Activated CD8-positive, alpha-beta memory T cell treated with anti-CD3 and anti-CD28 coated beads for 24 hours (primary cell): ENCODE measurements around the gene MGAT3.

Experiments used
- DNase-seq: peaks from one replicate; pipeline ENCODE4 v3.0.0-alpha.2; 2020

The MGAT3 gene

DNA sequence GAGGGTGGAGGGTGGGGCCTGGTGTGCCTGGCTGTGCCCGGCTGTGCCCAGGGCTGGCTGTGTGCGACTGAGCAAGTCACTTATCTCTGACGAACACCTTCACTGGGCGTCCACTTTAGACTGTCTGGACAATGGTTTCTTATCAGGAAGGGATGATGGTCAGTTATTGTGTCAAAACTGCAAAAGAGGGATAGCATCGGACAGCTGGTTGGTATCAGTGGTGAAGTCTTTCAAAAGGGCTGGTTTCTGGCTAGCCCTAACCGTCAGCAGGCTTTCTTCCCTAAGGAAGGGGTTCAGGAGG is 4.1 kb upstream of the MGAT3 start:
- DNase-seq = no peak

DNA sequence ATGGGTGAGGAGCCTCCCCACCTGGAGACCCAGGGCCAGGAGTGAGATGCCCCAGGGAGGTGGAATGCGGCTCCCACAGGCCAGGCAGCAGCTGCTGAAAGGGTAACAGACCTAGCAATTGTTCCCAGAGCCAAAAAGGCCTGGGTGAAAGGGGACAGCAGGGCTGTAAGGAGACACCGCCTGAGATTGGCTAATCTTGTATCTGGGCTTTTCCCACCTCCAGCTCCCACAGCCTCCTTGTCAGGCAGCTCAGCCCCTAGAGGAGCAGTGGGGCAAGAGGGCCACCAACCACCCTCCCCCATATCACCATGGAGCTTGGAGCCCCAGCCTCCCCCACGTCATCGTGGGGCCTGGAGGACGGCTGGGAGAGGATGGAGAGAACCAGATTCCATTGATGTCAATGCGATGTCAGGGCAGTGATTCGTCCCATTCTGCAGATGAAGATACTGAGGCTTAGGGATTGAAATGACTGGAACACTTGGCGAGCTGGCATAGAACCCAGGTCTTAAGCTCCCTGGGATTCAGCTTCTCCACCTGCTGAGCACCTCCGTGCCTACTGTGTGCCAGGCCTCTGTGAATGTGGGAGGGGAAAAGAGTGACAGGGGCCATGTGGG is 2.9 kb upstream of the MGAT3 start:
- DNase-seq = no peak

DNA sequence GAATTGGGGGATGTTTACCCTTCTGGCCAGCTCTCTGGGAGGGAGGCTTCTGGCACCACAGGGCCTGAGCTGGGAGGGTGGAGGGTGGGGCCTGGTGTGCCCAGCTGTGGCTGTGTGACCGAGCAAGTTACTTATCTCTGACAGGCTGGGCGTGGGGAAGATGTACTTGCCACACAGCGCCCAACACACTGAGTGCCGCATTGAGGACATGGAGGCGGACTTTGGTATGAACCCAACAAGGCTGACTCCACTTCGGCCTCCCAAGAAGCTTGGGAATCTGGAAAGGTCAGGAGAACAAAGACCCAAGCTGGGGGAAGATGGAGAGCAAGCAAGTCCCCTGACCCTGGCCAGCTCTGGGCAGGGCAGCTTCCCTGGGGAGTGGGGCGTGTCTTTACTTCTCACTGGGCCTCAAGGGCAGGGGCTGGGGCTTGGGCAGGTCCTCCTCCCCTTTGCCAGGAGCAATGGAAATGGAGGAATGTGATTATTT is 2.4 kb upstream of the MGAT3 start:
- DNase-seq = no peak

DNA sequence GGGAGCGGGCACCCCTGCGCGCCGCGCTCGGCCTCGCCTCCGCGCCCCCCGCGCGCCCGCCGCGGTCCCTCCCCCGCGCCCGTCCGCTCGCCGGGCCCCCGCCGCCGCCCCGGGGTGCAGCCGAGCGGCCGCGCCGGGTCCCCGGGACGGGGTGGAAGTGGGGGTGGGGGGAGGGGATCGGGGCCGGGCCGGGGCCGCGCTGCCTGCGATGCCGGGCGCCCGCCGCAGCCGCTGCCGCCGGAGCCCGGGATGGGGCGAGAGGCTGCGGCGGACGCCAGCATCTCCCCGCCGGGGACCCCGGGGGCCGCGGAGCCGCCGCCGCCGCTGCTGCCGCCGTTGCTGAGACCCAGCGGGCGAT is 365 bp downstream of the MGAT3 start:
- no peak for DNase-seq

DNA sequence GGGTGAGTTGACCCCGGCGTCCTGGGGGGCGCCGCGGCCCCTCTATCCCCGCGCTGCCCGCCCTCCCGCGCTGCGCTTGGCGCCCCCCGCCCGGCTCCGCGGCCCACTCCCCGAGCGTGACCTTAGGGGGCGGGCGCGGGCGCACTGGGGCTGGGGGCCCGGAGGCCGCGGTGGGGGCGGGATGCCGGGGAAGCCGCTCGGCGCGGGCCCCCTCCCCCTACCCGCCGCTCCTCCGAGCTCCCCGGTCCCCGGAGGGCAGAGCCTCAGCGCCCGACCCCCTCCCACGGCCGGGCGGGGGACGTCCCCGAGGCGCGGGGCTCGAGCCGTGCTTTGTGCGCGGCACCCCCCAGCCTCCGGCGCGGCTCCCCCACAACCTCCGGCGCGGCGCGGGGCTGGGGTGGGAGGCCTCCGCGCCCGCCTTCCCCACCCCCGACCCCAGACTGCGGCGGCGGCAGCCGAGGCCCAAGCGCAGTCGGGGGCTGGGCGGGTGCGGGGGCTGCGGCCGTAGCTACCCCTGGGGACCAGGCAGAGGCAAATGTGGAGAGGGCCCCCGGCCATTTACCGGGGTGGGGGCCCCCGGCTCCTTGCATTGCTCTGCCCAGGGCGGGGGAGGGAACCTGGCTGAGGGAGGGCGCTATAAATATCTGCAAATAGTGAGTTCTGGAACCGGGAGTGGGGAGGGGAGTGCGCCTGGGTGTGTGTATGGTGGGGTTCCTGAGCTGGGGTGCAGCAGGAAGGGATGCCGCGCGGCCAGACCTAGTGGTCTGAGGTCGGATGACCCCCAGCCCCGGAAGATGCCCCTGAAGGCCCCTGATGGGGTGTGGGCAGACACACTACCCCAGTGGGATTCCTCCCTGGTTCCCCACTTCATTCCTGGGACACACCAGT is 988 bp downstream of the MGAT3 start:
- DNase-seq = no peak

DNA sequence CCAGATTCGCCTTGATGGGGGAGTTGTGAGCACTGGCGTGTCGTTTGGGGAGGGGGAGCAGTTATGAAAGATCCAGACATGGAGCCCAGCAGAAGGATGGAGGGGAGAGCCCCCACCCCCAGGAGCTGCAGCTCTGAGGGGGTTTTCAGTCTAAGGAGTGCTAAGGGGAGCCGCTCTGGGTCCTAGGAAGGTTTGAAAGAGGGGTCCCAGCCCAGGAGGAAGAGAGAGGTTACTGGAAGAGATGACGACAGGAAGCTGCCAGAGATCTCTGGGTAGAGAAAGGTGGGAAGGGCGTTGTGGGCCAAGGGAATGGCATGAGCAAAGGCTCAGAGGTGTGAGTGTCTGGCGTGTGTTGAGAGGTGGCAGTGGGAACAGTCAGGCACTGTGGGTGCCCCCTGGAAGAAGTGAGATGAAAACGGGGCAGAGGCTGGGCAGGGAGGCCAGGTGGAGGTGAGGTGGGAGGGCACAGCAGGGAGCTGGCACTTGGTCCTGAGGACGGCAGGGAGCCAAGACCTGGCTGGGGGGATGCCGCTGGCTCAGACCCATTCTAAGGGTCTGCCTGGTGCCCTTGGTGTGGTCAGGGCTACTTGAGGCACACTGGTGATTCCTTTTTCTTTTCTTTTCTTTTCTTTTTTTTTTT is 1.8 kb downstream of the MGAT3 start:
- no peak for DNase-seq

DNA sequence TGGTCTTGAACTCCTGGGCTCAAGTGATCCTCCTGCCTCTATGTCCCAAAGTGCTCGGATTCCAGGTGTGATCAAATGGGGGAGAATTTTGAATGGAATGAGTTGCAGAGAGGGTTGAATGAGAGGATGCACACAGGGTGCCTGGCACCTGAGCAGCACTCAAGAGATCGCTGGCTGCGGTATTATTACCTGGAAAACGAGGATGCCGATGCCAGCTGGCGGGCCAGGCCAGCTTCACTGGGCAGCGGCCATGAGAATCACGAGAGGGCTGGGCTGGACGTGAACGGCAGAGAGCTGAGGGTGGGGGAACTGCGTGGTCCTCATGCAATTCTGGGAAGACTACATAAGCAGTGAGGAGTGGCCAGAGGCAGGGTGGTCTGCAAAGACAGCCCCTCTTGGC is 2.9 kb downstream of the MGAT3 start:
- no peak for DNase-seq

DNA sequence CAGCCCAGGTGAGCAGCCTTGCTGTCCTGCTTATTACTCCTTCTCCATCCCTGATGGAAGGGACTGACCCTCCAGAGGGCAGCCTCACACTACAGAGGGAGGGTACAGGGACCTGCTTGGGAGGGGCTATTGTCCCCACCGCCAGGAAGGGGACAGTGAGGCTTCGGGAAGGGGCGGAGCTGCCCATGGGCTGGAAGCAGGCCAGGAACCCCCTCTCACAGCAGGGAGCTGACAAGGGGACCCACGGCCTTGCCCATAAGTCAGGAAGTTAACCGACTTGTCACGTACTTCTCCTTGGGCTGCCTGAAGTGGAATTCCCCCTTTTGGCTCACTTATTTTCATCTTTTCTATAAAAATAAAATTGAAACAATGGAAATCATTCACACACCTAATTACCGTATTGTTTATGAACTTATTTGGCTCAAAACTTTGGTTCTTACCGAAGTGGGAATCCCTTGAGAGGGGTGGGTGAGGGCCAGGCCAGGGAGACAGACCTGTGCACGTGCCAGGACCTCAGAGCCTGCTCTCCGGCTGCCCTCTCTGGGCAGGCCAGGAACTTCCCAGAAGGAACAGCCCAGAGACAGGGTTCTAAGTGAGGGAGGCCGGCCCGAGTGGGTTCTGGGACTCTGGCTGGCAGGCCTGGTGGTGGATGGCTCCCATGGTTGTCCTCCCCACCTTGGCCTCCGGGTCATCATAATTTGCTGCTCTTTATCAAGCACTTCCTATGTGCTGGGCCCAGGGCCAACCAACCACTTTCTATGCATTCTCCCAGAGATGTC is 5.8 kb downstream of the MGAT3 start:
- DNase-seq = no peak

DNA sequence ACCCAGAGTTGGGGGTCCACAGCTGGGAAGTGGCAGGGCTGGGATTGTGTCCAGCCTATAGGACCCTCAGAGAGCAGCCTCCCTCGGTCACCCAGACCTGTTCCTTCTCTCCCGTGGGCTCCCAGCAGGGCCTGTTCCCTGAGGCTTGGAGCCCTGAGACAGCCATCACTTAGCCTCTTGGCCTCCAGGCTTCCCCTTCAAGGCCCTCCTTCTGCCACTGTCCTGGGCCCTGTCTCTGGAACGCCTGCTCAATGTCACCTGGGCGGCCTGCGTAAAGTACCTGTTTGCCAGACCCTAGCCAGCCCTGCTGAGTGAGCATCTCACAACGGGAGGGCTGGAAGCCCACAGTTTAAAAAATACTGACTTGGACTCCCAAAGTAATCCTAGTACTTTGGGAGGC is 6.5 kb downstream of the MGAT3 start:
- DNase-seq = no peak

DNA sequence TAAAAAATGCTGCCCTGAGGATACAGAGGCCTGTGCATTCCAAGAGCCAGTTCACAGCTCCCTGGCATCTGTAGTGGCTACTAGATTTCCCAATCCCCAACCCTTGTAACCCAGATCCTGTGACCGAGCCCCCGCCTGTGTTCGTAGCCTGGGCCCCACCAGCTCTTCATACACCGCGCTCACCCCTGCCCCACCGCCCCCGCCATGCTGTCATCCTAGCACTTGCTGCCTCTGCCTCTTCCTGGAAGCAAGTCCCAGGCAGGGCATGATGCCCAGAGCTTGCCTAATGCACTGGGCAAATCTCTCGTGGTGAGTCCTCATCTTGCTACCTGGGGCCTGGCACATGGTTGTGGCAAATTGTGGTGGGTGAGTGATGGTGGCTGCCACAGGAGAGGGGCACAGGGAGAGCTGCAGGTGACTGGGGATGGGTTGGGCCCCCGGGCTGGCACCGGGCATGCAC is 7.1 kb downstream of the MGAT3 start:
- DNase-seq = no peak

DNA sequence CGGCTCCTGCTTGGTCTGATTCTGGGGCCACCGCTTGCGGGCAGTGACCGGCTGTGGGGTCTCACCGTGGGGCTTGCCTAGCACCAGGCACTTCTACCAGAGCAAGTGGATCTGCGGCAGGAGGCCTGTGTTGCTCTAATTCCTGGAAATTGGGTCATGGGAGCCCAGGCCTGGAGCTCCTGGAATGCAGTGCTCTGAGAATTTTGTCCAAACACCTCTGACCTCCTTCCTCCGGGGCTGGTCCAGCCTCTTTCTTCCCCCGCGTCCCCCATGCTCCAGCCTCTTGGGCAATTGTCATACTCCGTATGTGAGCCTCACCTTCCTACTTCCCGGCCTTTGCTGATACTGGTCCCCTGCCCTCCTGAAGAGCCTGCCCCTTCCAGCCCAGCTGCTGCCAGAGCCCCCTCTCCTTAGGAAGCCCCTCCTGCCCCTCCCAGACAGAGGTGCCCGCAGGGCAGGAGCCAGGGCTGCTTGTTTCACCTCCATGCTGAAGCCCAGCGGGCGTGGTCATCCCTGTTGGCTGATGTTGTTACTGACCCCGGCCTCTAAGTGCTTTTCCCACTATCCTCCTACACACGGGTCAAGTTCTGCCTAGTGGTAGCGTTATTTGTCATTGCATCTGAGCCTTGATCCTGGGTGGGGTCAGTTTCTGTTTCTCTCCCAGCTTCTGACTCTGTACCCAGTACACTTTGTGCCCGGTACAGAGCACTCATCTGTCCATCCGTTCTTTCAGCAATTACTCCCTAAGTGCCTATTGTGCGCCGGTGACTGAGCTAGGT is 9.6 kb downstream of the MGAT3 start:
- DNase-seq = no peak

DNA sequence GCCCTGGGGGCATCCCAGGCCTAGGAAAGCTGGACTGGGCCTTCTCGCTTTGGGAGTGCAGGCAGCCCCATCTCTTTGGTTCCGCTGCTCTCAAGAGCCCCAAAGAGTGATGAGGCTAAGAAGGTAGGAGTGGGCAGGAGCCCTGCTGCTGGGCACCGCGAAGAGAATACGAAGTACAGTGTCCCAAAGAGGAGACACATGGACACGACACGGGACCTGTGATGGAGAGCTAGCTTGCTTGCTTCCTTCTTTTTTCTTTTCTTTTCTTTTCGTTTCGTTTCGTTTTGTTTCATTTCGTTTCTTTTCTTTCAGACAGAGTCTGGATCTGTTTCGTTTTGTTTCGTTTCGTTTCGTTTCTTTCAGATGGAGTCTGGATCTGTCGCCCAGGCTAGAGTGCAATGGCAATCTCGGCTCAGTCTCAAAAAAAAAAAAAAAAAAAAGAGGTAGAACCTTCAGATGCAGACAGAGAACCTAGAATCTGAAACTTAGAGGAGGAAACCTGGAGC is 10.6 kb downstream of the MGAT3 start:
- DNase-seq = no peak

DNA sequence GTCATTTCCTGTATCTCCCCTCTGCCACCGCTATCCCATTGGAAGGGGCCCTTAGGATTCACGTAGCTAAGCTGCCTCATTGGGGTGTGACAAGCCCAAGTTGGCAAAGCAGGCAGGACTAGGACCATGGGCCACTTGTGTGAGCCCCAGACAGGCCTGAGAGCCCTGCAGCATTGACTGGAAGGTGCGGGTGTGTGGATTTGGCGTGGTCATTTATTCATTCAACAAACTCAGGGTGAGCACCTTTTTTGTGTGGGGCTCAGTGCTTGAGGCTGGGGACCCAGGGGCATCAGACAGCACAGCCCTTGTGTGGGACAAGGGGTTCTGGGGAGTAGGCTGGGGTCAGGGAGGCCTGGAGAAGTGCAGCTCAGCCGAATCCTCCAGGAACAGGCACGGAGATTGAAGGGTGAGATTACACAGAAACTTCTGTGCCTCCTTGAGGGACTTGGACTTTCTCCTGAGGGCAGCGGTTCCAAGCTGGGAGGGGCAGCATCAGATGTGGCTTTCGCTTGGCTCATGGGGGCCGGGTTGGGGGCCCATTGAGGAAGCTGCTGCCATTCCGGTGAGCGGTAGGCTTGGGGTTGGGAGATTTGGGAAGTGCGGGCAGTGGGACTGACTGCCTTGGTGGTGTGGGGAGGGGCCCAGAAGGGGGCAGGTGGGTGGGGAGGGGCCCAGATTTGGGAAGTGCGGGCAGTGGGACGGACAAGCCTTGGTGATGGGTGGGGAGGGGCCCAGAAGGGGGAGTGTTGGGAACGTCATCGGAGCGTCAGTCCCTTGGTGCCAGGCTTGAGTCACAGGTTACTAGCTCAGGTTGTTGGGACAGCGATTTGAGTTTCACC is 11.9 kb downstream of the MGAT3 start:
- DNase-seq = no peak

DNA sequence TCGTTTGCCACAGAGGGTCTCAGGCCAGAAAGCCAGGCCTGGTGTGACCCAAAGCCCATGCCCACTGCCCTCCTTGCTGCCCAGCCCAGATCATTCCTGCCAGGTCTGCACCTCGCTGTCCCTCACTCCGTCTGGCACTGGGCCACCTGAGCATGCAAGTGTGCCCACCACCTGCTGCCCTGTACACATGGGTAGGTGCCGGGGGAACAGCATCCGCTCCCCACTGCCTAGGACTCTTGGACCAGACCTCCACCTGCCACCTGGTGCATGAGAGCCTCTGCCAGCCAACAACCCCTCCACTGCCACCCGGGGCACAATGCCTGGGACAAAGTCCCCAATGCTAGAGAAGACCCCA is 12.5 kb downstream of the MGAT3 start:
- no peak for DNase-seq

DNA sequence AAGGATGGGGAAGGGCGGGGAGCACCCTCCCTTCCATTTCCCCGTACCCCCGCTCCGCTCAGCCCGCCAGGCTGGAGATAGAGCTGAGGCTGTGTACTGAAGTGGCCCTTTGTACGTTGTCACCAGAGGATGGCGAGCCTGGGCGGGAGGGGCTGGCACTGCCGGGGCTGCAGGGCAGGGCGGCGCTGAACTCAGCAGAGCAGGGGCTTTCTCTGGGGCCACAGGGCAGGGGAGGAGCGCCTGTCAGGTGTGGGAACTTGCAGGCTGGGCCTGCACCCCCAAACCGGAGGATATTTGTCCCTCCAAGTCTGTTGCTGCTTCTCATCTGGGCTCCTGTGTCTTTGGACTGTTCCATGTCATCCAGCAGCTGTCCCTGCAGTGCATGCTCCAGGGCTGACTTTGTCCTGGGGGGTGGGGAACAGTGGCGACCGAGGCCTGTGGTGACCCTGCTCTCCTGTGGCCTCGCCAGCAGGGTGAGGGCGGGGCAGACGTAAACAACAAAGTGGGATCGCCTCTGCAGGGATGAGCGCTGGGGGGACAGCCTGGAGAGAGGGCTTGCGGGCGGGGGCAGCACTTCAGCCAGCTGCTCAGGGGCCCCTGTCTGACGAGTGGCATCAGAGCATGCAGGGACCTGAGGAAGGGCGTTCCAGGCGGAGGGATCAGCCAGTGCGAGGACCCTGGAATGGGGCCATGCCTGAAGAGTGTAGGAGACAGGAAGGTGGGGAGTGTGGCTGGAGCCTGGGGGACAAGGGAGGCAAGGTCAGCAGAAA is 13.1 kb downstream of the MGAT3 start:
- DNase-seq = no peak

DNA sequence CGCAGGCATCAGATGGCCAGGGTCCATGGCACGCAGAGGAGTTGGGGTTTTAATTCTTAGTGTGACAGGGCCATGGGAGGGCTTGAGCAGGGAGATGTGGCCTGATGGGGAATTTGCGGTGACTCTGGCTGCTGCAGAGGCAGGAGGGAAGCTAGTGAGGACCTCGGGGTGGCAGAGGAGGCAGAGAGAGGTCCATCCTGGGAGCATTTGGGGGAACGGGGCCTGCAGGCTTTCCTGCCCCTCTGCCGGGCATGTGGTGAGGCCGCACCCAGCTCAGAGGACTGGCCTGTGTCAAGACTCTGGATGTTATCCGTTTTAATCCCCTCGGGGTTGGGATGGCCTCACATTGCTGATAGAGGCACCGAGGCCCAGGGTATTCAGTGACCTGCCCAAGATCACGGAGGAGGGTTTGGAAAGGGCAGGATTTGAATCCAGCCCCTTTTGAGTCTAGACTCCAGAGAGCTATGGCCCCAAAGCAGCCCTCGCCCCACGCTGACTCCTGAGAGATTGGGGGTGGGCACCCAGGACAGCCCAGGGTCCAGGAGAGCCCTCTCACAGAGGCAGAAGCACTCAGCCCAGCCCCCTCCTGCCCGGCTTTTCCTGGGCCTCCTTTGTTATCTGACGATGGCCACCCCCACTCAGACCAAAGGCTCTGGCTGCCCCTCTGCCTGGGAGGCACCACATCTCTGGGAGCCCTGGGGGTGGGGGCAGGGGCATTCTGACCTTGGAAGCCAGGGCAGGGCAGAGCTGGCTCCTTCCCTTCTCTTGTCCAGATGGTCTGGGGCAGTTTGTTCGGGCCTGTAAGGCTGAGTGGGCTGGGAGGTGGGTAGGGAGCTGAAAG is 13.9 kb downstream of the MGAT3 start:
- DNase-seq = no peak

DNA sequence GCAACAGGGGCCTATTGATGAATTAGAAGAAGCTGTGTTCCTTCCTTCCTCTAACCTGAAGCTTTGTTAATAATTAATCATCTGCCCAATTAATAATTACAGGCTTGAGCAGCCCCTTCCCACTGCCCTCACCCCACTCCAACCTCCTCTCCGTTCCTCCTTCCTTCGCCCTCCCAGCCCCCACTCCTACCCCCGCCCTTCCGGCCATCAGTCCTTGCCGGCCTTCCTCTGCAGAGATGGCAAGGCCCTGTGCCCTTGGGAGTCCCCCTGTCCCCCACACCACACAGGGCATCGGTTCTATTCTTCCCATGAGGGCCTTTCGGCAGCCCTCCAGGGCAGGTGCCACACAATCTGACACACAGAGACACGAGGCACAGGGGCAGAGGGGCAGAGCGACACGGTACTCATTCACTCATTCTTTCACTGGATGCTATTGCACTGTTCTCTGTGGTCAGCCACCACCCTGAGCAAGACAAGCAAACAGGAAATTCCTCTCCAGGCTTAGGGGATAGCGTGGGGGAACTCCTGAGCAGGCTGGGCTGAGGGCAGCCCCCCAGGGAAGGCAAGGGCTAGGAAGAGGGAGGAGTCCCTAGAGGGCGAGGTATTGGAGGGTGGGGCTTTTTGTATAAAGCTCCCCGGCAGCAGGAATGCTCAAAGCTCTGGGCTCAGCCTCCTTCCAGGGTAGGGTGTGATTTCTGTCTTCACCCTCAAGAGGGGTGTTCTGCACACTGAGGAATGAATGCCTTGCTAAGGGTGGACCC is 14.7 kb downstream of the MGAT3 start:
- DNase-seq = no peak

DNA sequence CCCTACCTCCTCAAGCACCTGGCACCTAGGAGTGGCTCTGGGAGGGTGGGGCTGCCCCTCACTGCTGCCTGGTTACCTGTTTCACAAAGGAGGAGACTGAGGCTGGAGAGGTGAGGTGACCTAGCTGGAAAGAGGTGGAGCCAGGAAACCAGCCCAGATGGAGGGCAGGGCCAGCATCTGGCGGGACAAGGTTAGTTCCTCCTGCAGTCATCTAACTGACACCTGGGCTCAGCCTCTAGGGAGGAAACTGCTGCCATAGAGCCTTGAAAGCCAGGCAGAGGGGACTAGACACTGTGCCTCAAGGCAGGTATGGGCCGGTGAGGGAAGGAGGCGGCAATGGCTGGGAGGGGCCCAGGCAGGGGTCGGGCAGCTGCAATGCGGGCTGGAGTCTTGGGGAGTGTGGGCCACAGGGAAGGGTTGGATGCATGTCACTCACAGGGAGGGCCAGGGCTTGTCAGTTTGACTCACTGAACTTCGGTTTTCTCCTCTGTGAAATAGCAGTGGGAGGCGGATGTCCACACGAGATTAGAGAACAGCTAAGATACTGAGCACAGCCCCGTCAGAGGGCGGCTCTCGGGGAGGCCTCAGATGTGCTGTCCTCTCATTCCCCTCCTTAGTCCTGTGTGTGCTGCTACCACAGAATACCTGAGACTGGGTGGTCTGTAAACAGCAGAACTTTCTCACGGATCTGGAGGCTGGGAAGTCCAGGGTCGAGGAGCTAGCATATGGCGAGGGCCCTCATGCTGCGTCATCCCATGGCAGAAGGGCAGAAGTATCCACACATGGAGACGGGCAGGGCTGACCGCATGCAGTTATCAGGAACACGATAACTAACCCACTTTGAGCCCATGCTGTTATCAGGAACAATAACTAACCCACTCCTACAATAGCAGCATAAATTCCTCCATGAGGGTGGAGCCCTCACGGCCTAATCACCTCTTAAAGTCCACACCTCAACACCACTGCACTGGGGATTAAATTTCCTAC is 16.1 kb downstream of the MGAT3 start:
- no peak for DNase-seq
